ENCODE data around the gene BBS9.

DNA sequence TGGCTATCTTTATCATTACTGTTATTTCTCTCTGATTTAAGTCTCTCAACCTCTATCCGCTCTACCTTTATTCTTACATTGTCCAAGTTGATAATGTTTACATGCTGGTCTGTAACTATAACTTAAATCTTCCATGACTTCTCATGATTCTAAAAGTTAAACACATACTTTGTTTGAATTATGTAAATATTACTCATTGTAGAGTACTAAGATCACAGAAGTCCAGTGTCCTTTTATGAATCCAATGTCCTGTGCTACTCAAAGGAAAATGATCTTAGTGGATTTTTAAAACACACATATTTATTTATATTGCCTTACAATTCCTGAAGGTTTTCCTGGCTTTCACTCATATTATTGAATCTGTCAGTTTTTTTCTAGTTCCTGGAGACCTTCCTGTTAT lies 70.9 kb downstream of the BBS9 start:
- TF ChIP-seq CTCF (IDR thresholded peaks at IDR 0.05; ENCODE audit: low read depth, low read length, missing input control): no peak
- TF ChIP-seq SP1 (IDR thresholded peaks at IDR 0.05): no peak
- TF ChIP-seq REST (IDR thresholded peaks at IDR 0.05): no peak
- no peak for TF ChIP-seq YY1 (IDR thresholded peaks at IDR 0.05)
- no peak for TF ChIP-seq RAD21 (IDR thresholded peaks at IDR 0.05)
- no peak for TF ChIP-seq ATF3 (IDR thresholded peaks at IDR 0.05)
- no peak for TF ChIP-seq FOXA1 (IDR thresholded peaks at IDR 0.05)
- TF ChIP-seq EGR1 (IDR thresholded peaks at IDR 0.05; ENCODE audit: low read depth in 2 of 2): no peak
- TF ChIP-seq HNF4G (IDR thresholded peaks at IDR 0.05): no peak
- TF ChIP-seq, protein P1, sequence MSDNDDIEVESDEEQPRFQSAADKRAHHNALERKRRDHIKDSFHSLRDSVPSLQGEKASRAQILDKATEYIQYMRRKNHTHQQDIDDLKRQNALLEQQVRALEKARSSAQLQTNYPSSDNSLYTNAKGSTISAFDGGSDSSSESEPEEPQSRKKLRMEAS (IDR thresholded peaks at IDR 0.05): no peak
- TF ChIP-seq JUND (IDR thresholded peaks at IDR 0.05): no peak
- no peak for TF ChIP-seq ZBTB33 (IDR thresholded peaks at IDR 0.05)
- TF ChIP-seq GABPA (IDR thresholded peaks at IDR 0.05 in 1 of 2, conservative IDR thresholded peaks at IDR 0.05 in 1 of 2): no peak
